HG03354 (cell line): Measurements from ENCODE around the gene PYGO2.
A peak's percentile ranks its signal among the peaks of the same experiment; 100 is the strongest.

Experiments used
- ATAC-seq: cut with Tn5 transposase; IDR thresholded peaks from one replicate; pipeline ENCODE4 v1.9.1; 2021; ENCODE audit warnings: mild to moderate bottlenecking; ENCODE audit not compliant: unreplicated experiment, poor library complexity, severe bottlenecking

PYGO2 gene

GRCh38 chr1:154948079-154948478 lies 13.5 kb downstream of the PYGO2 start:
- ATAC-seq: no peak

- no peak for ATAC-seq
Observed at GRCh38 chr1:154945962-154946850, 15.4 kb downstream of the PYGO2 start.

- no peak for ATAC-seq
Observed at GRCh38 chr1:154945160-154945961, 16.2 kb downstream of the PYGO2 start.

- ATAC-seq: no peak
Observed at GRCh38 chr1:154944401-154945159, 17.0 kb downstream of the PYGO2 start.

- no peak for ATAC-seq
Observed at GRCh38 chr1:154943649-154944400, 17.8 kb downstream of the PYGO2 start.

- ATAC-seq: no peak
Observed at GRCh38 chr1:154941333-154942013, 20.1 kb downstream of the PYGO2 start.

- ATAC-seq: no peak
Observed at GRCh38 chr1:154940651-154941194, 20.9 kb downstream of the PYGO2 start.

GRCh38 chr1:154940213-154940560 lies 21.4 kb downstream of the PYGO2 start:
- ATAC-seq: no peak

- ATAC-seq: no peak
Observed at GRCh38 chr1:154938604-154939399, 22.8 kb downstream of the PYGO2 start.

GRCh38 chr1:154937988-154938386 lies 23.6 kb downstream of the PYGO2 start:
- ATAC-seq: no peak

- ATAC-seq: peak; percentile 62
Observed at GRCh38 chr1:154937085-154937987, 24.2 kb downstream of the PYGO2 start.

- ATAC-seq: peak; percentile 75
Observed at GRCh38 chr1:154936555-154937084, 25.0 kb downstream of the PYGO2 start, which contains the start of gene PMVK. Gene PMVK, minus strand, starts transcription at chr1:154936719. Its CDS starts 34 bp downstream, at chr1:154936685.

GRCh38 chr1:154935749-154936554 lies 25.6 kb downstream of the PYGO2 start:
- ATAC-seq: no peak

GRCh38 chr1:154934358-154934948 lies 27.1 kb downstream of the PYGO2 start:
- no peak for ATAC-seq

GRCh38 chr1:154931940-154932487 lies 29.6 kb downstream of the PYGO2 start:
- no peak for ATAC-seq
